Lower leg skin (tissue), 4 donors: ENCODE results near the gene TMIE. TPM values are rescaled to one million over a fixed set of nuclear protein-coding genes. Genes with fewer than 3 reads are reported as not detected.
A peak's percentile ranks its signal among the peaks of the same experiment; 100 is the strongest.
"Not testable (repeated sequence)": the region's sequence is repeated elsewhere in the genome, so short reads cannot be mapped to it uniquely, and the experiment has no call there.

ENCODE experiments used
- DNase-seq, 2 donors: peaks; one replicate each; pipeline ENCODE4 v3.0.0-alpha.2; 2019; ENCODE audit warnings: low spot score in 2 of 2
- H3K4me3 ChIP-seq: fragments of 200-600 bp; sonication (generic); 2 replicates; pipeline ENCODE4 v1.5.1; 2017; ENCODE audit warnings: mild to moderate bottlenecking, low read depth; ENCODE audit not compliant: poor library complexity, severe bottlenecking
- POLR2A ChIP-seq, 2 donors: fragments of 450-650 bp; IDR thresholded peaks; one replicate each; pipeline ENCODE4 v1.6.1; 2016 to 2017; ENCODE audit warnings: antibody characterized with exemption in 2 of 2, mild to moderate bottlenecking in 1 of 2, moderate library complexity in 1 of 2
- WGBS, 2 donors: methylation state at CpG; one replicate each; pipeline ENCODE4 v1.1.5; 2018; 5-methylcytosine and 5-hydroxymethylcytosine counted together
- intact Hi-C: fragments of 100-400 bp; cut with DNase I; formaldehyde crosslinking; loops from one replicate; pipeline ENCODE4 v1.15.0; 2023; ENCODE audit warnings: low total_unique reads
- total RNA-seq, 4 donors: library from RNA; depleted of rRNA; stranded (reverse); fragments of >200 nt; gene quantifications; one replicate each; pipeline ENCODE4 v1.1.0, GENCODE V29; 2016
- TF ChIP-seq, protein P1 (sequence below), 3 donors: fragments of 450-650 bp; IDR thresholded peaks; one replicate each; pipeline ENCODE4 v1.5.1; 2016; ENCODE audit warnings: antibody characterized with exemption in 3 of 3, mild to moderate bottlenecking in 3 of 3, moderate library complexity in 2 of 3

The TMIE gene
- total RNA-seq, 4 donors from 2014 or later: 0.37 to 1.1 (median 0.67) TPM

DNA sequence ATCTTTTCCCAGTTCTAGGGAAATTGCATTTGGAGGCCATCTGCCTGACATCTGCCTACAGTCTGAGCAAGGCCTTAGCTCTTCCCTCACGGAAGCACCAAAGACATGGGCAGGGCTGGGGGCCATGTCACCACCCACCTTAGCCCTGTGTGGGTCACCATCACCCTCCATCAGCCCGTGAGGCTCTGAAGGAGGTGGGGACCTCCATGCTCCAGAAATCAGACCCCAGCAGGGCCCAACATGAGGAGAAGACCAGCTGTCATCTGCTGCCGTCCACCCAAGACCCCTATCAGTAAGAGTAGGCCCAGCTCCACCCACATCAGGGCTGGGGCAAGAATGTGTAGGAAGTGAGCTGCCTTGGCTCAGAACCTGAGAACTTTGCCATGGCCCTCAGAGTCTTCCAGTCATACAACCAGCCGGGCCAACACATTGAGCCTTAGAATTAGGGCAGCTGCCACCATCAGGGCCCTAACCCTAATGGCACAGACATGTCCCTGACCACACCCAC, 1.9 kb downstream of the TMIE start:
- TF ChIP-seq, protein P1, sequence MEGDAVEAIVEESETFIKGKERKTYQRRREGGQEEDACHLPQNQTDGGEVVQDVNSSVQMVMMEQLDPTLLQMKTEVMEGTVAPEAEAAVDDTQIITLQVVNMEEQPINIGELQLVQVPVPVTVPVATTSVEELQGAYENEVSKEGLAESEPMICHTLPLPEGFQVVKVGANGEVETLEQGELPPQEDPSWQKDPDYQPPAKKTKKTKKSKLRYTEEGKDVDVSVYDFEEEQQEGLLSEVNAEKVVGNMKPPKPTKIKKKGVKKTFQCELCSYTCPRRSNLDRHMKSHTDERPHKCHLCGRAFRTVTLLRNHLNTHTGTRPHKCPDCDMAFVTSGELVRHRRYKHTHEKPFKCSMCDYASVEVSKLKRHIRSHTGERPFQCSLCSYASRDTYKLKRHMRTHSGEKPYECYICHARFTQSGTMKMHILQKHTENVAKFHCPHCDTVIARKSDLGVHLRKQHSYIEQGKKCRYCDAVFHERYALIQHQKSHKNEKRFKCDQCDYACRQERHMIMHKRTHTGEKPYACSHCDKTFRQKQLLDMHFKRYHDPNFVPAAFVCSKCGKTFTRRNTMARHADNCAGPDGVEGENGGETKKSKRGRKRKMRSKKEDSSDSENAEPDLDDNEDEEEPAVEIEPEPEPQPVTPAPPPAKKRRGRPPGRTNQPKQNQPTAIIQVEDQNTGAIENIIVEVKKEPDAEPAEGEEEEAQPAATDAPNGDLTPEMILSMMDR (IDR thresholded peaks at IDR 0.05): no peak
- TF ChIP-seq POLR2A (IDR thresholded peaks at IDR 0.05): no peak
- WGBS, 2 donors: 91 to 96% methylated on average over 4 of the region's 4 CpGs
- no peak for DNase-seq
- intact Hi-C loops: no loop called here
- no peak overlapping the region for H3K4me3 ChIP-seq

DNA sequence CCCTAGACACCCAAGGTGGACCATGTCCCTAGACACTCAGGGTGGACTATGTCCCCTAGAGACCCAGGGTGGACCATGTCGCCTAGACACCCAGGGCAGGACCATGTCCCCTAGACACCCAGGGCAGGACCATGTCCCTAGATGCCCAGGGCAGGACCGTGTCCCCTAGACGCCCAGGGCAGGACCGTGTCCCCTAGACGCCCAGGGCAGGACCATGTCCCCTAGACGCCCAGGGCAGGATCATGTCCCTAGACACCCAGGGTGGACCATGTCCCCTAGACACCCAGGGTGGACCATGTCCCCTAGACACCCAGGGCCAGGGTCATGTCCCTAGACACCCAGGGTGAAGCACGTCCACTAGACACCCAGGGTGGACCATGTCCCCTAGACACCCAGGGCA, 3.2 kb downstream of the TMIE start:
- intact Hi-C loops, DNase-seq, H3K4me3 ChIP-seq: not testable (repeated sequence)
- 37 to 100% methylated on average over 1 to 6 of the region's 7 CpGs for WGBS, 2 donors

DNA sequence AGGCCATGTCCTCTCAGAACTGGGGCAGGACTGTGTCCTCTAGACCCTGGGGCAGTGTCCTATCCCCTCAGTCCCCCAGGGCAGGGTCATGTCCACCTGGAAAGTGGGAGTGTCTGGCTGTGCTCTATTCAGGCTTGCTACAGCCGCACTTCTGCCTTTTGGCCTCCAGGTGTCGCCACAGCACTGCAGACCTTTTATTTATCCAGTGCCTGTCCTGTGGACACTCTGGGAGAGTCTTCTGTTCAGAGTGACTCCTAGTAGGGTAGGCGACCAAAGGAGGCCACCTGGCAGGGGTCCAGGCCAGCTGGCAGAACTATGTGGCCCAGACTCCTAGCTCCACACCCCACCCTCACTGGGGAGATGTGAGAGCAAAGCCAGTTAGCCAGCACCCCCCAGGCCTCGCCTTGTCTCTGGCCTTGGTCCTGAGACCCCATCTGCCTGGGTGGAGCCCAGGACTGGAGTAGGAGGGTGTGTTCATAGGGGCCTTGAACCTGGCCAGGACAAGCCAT, 3.9 kb downstream of the TMIE start:
- no peak overlapping the region for H3K4me3 ChIP-seq
- TF ChIP-seq, protein P1 (IDR thresholded peaks at IDR 0.05): peak in 1 of 3 donors; percentile 95
- TF ChIP-seq POLR2A (IDR thresholded peaks at IDR 0.05): no peak
- intact Hi-C loops: loop anchor here (5.0 kb wide), 1 partner anchor 192 kb away; no protein-coding TSS in a partner anchor
- DNase-seq: peak; percentile 71 to 96
- WGBS, 2 donors: 20 to 22% methylated on average over 4 of the region's 4 CpGs

DNA sequence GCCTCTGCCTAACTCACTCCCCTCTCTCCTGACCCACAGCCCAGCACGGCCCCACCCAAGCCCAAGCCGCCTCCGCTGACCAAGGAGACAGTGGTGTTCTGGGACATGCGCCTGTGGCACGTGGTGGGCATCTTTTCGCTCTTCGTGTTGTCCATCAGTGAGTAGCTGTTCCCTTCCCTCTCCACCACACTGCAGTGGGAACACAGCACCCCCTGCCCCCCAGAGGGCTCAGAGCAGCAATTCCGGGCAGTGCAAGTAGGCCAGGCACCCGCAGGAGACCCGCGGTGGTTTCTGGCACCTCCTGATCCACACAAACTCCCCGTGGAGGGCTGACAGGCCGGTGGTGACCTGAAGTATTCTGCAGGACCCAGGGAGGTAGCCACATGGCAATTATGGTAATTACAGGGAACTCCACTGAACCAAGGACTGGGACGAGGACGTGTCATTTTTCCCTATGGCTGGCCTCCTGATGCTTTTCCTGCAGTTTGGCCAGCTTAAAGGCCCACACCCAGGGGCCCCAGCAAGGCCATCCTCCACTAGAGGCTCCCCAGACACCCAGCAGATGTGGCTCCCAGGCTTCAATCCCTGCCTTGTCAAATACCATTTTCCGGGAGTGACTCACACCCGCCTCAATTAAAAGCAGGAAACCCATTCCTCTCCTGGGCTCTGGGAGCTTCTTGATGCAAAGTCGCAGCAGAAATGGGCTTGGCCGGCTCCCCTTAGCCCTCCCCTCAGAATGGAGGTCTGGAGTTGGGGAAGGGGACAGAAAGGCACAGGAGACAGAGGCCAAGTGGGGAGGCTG, 4.8 kb downstream of the TMIE start:
- TF ChIP-seq, protein P1 (IDR thresholded peaks at IDR 0.05): no peak
- no peak for TF ChIP-seq POLR2A (IDR thresholded peaks at IDR 0.05)
- no peak for DNase-seq
- intact Hi-C loops: loop anchor here (5.0 kb wide), 1 partner anchor 191 kb away; no protein-coding TSS in a partner anchor
- WGBS, 2 donors: 65 to 68% methylated on average over 19 of the region's 19 CpGs
- no peak overlapping the region for H3K4me3 ChIP-seq

DNA sequence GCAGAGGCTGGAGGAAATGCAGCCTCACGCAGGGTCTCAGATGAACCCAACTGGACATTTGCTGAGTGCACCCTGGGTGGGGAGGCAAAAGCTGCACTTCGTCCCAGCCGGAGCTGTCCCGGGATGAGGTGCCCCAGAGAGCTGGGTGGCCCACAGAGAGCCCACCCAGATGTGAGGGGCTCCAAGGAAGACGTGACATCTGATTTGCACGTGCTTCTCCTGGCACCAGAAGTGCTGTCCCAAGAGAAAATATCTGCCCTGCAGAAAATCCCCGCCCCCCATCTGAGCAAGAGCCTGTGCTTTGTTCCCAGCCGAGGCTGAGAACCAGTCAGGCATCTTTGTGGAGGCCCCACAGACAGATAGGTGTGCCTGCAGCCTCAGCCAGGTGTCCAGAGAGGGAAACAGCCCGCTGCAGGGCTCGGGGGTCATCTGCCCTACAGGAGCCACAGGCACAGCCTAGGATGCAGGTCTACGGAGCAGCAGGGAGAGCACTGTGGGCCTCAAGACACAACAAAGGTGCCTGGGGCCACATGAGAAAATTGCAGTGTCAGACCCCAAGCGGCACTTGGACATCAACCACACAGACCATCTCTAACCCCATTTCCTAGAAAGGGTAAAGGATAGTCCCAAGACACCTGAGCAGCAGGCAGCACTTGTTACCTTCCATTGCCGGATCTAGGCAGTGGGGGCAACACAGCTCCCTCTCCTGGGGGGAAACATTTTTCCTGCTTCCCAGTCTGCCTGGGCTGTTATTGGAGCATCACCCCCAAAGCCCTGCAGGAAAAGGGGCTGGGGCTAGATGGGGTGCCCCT, 5.8 kb downstream of the TMIE start:
- intact Hi-C loops: loop anchor here (5.0 kb wide), 1 partner anchor 190 kb away; no protein-coding TSS in a partner anchor
- TF ChIP-seq, protein P1 (IDR thresholded peaks at IDR 0.05): no peak
- TF ChIP-seq POLR2A (IDR thresholded peaks at IDR 0.05): no peak
- H3K4me3 ChIP-seq: no peak overlapping the region
- WGBS, 2 donors: 75 to 76% methylated on average over 13 of the region's 13 CpGs
- peak in 1 of 2 donors; percentile 79 for DNase-seq
